Ectodermal cell (in vitro differentiated cells): ENCODE measurements around the gene ZNF284.

Experiments used
- H3K27ac ChIP-seq: 2 replicates; pipeline ENCODE4 v1.7.0; 2013; ENCODE audit warnings: mild to moderate bottlenecking, low read depth, low read length; ENCODE audit not compliant: insufficient read depth, poor library complexity, severe bottlenecking
- H3K27me3 ChIP-seq: 2 replicates; pipeline ENCODE4 v1.7.0; 2013; ENCODE audit warnings: mild to moderate bottlenecking, low read length; ENCODE audit not compliant: insufficient read depth, control insufficient read depth, poor library complexity, severe bottlenecking
- H3K36me3 ChIP-seq: one replicate; pipeline ENCODE4 v1.7.0; 2013; ENCODE audit warnings: low read length; ENCODE audit not compliant: control insufficient read depth, insufficient read depth
- H3K4me1 ChIP-seq: one replicate; pipeline ENCODE4 v1.7.0; 2013; ENCODE audit warnings: low read length; ENCODE audit not compliant: control insufficient read depth, insufficient read depth
- H3K4me3 ChIP-seq: 2 replicates; pipeline ENCODE4 v1.7.0; 2013; ENCODE audit warnings: low read depth, low read length, control low read depth; ENCODE audit not compliant: insufficient read depth
- H3K9me3 ChIP-seq: 2 replicates; pipeline ENCODE4 v1.7.0; 2013; ENCODE audit warnings: mild to moderate bottlenecking, low read length, moderate library complexity; ENCODE audit not compliant: control insufficient read depth
- WGBS, 2 experiments: methylation state at CpG; one replicate each; pipeline ENCODE4 v1.1.7; 2013; ENCODE audit warnings: missing lambda C conversion rate in 2 of 2; 5-methylcytosine and 5-hydroxymethylcytosine counted together

Gene ZNF284

DNA sequence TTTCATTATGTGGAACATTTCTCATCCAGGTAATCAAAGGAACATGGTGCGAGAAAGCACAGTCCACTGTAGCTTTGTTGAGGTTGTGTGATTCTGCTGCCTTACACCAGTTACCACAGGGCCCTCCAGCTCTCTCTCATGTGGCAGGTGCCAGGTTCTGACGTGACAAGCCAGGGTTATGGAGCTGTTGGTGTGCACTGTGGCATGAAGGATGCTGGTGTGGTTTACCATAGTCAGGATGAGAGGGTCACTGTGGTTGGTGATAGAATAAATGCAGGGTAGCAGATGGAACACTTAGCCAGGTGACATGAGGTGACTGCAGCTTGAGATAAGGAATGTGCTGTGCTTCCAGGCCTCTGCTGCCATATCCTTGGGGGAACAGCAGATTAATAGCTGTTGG, 12.7 kb upstream of the ZNF284 start:
- Histone ChIP-seq H3K27ac (no peak overlapping the region), H3K9me3 (no peaks in the 10 kb centered on the region), H3K27me3 (no peaks in the 10 kb centered on the region), H3K4me1 (no peaks in the 10 kb centered on the region), H3K36me3 (peaks cover 41% of the 10 kb centered on the region), H3K4me3 (no peak overlapping the region)
- WGBS, 2 experiments = 87 to 89% methylated on average over 2 of the region's 2 CpGs

DNA sequence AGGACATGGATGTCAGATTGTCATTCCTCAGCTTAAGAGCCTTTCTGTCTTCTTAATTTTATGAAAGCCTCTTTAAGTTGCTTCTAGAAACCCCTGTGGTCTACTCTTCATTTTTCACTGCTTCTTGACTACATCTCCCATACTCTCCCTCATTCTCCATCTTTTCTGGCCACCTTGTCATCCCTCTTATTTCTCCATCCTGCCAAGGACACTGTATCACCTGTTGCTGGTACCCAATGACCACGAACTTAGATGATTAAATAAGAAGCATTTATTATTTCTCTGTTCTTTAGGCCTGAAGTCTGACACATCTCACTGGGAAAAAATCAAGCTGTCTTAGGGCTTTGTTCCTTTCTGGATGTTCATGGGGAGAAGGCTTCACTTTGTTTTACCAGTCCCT, 10.9 kb upstream of the ZNF284 start:
- WGBS, 2 experiments = 100% methylated on average over 1 of the region's 1 CpG; no CpG with 5 or more reads in 1 of the 2 experiments
- H3K9me3 ChIP-seq = peaks cover 4% of the 10 kb centered on the region

DNA sequence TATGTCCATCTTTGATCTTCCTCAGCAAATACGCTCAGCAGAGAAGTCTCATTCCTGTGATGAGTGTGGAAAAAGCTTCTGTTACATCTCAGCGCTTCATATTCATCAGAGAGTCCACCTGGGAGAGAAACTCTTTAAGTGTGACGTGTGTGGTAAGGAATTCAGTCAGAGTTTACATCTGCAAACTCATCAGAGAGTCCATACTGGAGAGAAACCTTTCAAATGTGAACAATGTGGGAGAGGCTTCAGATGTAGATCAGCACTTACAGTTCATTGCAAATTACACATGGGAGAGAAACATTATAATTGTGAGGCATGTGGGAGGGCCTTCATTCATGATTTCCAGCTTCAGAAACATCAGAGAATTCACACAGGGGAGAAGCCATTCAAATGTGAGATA, 5.7 kb upstream of the ZNF284 start:
- WGBS, 2 experiments = 60 to 93% methylated on average over 1 to 3 of the region's 3 CpGs
- Histone ChIP-seq H3K36me3 (peaks cover 50% of the 10 kb centered on the region), H3K9me3 (peaks cover 9% of the 10 kb centered on the region)

More for the DNA sequence above, 10.9 kb upstream of the ZNF284 start:
- no peaks in the 10 kb centered on the region for H3K4me1 ChIP-seq
- no peak overlapping the region for H3K4me3 ChIP-seq
- peaks cover 51% of the 10 kb centered on the region for H3K36me3 ChIP-seq
- H3K27ac ChIP-seq = no peak overlapping the region
- H3K27me3 ChIP-seq = no peaks in the 10 kb centered on the region

DNA sequence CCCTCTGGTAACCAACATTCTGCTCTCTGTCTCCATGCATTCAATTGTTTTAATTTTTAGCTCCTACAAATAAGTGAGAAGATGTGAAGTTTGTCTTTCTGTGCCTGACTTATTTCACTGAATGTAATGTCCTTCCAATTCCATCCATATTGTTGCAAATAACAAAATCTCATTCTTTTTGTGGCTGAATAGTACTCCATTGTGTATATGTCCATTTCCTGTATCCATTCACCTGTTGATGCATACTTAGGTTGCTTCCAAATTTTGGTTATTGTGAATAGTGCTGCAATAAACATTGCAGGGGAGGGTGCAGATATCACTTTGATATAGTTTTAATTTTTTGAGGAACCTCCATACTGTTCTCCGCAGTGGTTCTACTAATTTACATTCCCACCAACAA, 2.5 kb upstream of the ZNF284 start:
- 100% methylated on average over 1 of the region's 1 CpG for WGBS, 2 experiments
- H3K36me3 ChIP-seq = peaks cover 28% of the 10 kb centered on the region
- no peak overlapping the region for H3K27ac ChIP-seq
- no peak overlapping the region for H3K4me3 ChIP-seq
- no peaks in the 10 kb centered on the region for H3K4me1 ChIP-seq
- H3K9me3 ChIP-seq = peaks cover 9% of the 10 kb centered on the region
- peaks cover 9% of the 10 kb centered on the region for H3K27me3 ChIP-seq

More for the DNA sequence above, 5.7 kb upstream of the ZNF284 start:
- no peaks in the 10 kb centered on the region for H3K4me1 ChIP-seq
- H3K27ac ChIP-seq = no peak overlapping the region
- no peak overlapping the region for H3K4me3 ChIP-seq
- no peaks in the 10 kb centered on the region for H3K27me3 ChIP-seq

DNA sequence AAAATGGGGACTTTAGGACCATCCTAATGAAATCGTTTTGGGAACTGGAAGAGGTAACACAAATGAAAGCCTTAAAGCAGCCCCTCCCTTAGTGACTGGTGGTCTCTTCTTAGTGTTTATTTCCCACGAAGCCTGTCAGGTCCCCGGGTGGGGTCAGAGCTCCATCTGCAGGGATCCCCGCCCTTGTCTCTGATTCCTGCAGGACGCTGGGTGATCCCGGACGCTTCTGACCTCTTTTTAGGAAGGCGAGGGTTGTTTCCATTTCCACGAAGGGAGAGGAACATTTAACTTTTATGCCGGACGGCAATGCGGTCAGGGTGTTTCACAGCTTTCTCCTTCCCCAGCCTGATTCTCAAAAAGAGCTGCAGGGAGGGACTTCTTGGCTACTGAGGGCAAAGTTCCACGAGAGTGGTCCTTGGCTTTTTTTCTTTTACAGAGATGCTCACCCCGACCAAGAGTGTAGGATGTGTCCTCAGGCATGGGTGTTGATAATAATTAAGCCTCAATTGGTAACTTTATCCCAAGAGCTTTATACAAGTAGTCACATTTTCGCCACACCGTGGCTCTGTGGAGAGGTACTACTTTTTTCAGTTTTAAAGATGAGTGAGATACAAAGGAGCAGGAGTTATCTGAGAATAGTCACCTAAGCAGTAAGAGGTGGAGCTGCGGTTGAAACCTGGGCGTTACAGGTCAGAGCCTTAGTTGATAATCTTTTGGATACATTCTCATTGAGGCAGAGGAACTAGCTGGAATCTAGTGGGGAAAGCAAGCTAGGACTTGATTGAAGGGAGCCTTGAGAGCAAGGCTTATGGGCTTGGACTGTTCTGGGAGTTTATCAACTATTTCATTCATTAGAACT, 813 bp downstream of the ZNF284 start:
- H3K27me3 ChIP-seq = peaks cover 9% of the 10 kb centered on the region
- H3K36me3 ChIP-seq = no peaks in the 10 kb centered on the region
- H3K4me1 ChIP-seq = no peaks in the 10 kb centered on the region
- WGBS, 2 experiments = 53 to 58% methylated on average over 18 of the region's 18 CpGs
- H3K4me3 ChIP-seq = peak overlapping the region; percentile 67
- H3K27ac ChIP-seq = no peak overlapping the region
- no peaks in the 10 kb centered on the region for H3K9me3 ChIP-seq

DNA sequence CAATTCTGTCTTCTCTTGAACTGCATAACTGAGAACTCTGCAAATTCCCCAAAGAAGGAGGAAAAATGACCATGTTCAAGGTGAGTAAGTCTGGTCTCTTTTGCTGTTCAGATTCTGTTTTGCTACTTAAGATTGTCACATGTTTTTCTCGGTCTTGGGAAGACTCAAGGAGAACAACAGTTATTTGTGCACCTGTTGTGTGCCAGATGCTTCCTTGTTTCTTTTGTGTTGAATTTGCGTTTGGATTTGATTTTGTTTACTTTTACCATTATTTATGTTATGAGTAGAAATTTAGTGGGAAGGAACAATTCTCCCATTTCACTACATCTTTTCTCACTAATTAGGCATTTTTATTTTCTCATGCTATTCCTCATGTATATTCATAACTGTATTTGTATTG, 4.4 kb downstream of the ZNF284 start:
- no peak overlapping the region for H3K27ac ChIP-seq
- H3K27me3 ChIP-seq = peaks cover 9% of the 10 kb centered on the region
- WGBS, 2 experiments = 89 to 94% methylated on average over 1 to 2 of the region's 2 CpGs
- H3K36me3 ChIP-seq = peaks cover 7% of the 10 kb centered on the region
- H3K4me3 ChIP-seq = no peak overlapping the region
- no peaks in the 10 kb centered on the region for H3K9me3 ChIP-seq
- H3K4me1 ChIP-seq = no peaks in the 10 kb centered on the region

DNA sequence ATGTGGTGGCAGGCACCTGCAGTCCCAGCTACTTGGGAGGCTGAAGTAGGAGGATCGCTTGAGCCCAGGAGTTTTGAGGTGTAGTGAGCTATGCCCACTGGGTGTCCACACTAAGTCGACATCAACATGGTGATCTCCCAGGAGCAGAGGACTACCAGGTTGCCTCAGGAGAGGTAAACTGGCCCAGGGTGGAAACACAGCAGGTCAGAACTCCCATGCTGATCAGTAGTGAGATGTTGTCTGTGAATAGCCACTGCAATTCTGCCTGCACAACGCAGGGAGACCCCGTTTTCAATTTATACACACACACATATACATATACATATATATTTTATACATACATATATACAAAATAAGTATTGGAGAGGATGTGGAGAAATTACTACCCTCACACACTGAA, 20.1 kb downstream of the ZNF284 start:
- Histone ChIP-seq H3K27ac (no peak overlapping the region), H3K4me1 (no peaks in the 10 kb centered on the region), H3K36me3 (no peaks in the 10 kb centered on the region), H3K27me3 (no peaks in the 10 kb centered on the region), H3K4me3 (no peak overlapping the region), H3K9me3 (no peaks in the 10 kb centered on the region)
- 73 to 76% methylated on average over 2 of the region's 4 CpGs for WGBS, 2 experiments

DNA sequence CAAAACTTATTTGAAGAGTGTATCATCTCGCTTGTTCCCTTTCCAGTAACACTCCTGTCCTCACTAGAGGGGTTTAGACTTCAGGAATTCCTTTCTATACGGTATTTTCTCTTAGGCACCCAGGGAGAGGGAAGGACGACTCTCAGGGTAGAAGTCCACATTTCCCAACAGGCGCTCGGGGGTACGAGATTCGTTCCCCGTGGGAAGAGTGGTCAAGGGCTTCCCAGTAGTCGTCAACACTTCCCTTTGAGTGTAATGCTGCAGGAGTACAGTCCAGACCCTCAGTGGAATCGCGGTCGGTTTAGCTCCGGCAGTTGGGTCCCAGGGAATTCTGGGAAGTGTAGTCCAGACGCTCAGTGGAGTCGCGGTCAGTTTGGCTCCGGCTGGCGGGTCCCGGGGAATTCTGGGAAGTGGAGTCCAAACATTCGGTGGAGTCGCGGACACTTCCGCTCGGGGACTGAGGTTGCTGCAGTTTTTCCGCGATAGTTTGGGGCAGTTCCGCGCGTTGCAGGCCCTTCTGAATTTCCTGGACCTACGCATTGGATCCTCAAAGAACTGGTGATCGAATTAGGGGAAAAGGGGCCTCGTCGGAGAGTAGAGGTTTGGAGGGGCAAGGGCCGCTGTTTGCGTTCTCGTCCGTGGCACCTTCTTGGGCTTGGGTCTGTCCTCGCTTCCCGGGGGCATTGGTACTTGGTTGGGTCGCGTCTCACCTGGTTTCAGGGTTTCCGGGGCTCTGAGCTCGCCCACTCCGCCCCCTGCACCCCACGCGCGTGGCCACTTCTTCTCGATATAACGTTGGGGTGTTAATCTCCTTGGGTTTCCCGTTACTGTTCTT, 22.2 kb downstream of the ZNF284 start, which contains the start of gene ZNF224:
Gene ZNF224, plus strand, starts transcription at position 431 of the 835 bp plus-strand sequence. CDS start 3,513 bp downstream, outside the sequence.
- WGBS, 2 experiments = 0% methylated on average over 50 of the region's 50 CpGs
- no peak within 1 kb of the TSS for H3K27ac ChIP-seq
- peak within 1 kb of the TSS; percentile 88 for H3K4me3 ChIP-seq

DNA sequence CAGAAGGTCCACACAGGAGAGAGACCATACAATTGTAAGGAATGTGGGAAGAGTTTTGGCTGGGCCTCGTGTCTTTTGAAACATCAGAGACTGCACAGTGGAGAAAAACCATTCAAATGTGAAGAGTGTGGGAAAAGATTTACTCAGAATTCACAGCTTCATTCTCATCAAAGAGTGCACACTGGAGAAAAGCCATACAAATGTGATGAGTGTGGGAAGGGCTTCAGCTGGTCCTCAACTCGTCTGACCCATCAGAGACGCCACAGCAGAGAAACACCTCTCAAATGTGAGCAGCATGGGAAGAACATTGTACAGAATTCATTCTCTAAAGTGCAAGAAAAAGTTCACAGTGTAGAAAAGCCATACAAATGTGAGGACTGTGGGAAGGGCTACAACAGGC, 35.8 kb downstream of the ZNF284 start:
- no peak overlapping the region for H3K4me3 ChIP-seq
- H3K9me3 ChIP-seq = no peaks in the 10 kb centered on the region
- WGBS, 2 experiments = 87 to 96% methylated on average over 3 of the region's 3 CpGs
- peaks cover 41% of the 10 kb centered on the region for H3K36me3 ChIP-seq
- no peaks in the 10 kb centered on the region for H3K4me1 ChIP-seq
- no peaks in the 10 kb centered on the region for H3K27me3 ChIP-seq
- no peak overlapping the region for H3K27ac ChIP-seq

More for the DNA sequence above, 22.2 kb downstream of the ZNF284 start, which contains the start of gene ZNF224:
- H3K36me3 ChIP-seq = no peaks in the 10 kb centered on the region
- no peaks in the 10 kb centered on the region for H3K27me3 ChIP-seq
- no peaks in the 10 kb centered on the region for H3K4me1 ChIP-seq
- no peaks in the 10 kb centered on the region for H3K9me3 ChIP-seq

DNA sequence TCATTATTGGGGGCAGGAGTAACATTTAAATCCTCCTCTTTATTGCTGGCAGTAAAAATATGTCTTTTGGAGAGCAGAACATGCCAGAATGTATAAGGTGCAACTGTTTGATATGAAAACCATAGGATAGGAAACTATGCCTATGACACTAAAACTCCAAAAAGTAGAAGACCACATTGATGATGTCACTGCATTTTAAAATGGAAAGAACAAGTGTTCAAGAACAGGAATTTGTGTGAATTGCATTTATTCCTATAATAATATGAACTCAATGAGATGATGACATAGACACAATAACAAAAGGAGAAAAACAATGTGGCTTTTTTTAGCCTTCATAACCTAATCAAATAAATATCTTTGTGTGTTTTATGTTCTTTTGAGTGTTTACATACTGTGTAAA, 37.5 kb downstream of the ZNF284 start:
- H3K4me1 ChIP-seq = no peaks in the 10 kb centered on the region
- H3K4me3 ChIP-seq = no peak overlapping the region
- H3K27me3 ChIP-seq = no peaks in the 10 kb centered on the region
- H3K27ac ChIP-seq = no peak overlapping the region
- no peaks in the 10 kb centered on the region for H3K9me3 ChIP-seq
- peaks cover 32% of the 10 kb centered on the region for H3K36me3 ChIP-seq
